HCT116 (cell line): ENCODE data around the gene SPTBN1. TPM values are rescaled to one million over a fixed set of nuclear protein-coding genes. Genes with fewer than 3 reads are reported as not detected.

Experiments
- ATAC-seq: fragments of 200-7000 bp; cut with Tn5 transposase; 2 replicates; pipeline ENCODE4 v1.9.1; 2020; ENCODE audit warnings: mild to moderate bottlenecking, moderate library complexity
- BruUV-seq: library from RNA; stranded (reverse); fragments of 400-500 nt; replicated peaks from 2 replicates; lab custom pipeline; 2021; lab: Mats Ljungman, UMichigan
- CTCF ChIA-PET: fragments of 300-600 bp; sonication (Branson Sonifier 250); formaldehyde crosslinking; loops from one replicate; lab custom pipeline; 2021; ENCODE audit warnings: antibody characterized with exemption; lab: Charles Lee
- POLR2A ChIA-PET: fragments of 300-600, 350-600 bp; sonication (Branson Sonifier 250); formaldehyde crosslinking; loops from one replicate; lab custom pipeline; 2021; ENCODE audit warnings: antibody characterized with exemption; lab: Charles Lee
- RAD21 ChIA-PET, 2 experiments: fragments of 300-600 bp; sonication (Branson Sonifier 250); formaldehyde crosslinking; loops; one replicate each; lab custom pipeline; 2023; ENCODE audit warnings: low total read pairs in 2 of 2; ENCODE audit not compliant: uncharacterized antibody in 2 of 2, unreplicated experiment in 2 of 2, low non-redundant PET in 1 of 2; lab: Charles Lee
- DNase-seq: peaks from one replicate; pipeline ENCODE4 v3.0.0-alpha.2; 2010; ENCODE audit warnings: low read depth, low spot score
- H2AFZ ChIP-seq: fragments of 200-600 bp; shearing (Covaris generic), sonication (generic); 2 replicates; pipeline ENCODE4 v1.6.1; 2017; ENCODE audit warnings: low read depth, mixed run types, mixed read lengths, antibody characterized with exemption, low read length; ENCODE audit not compliant: poor library complexity, severe bottlenecking
- H3K27ac ChIP-seq: 2 replicates; pipeline ENCODE4 v1.5.1; 2012; ENCODE audit warnings: low read depth, low read length
- H3K27me3 ChIP-seq: fragments of 200-600 bp; sonication (generic); 2 replicates; pipeline ENCODE4 v1.6.1; 2016; ENCODE audit warnings: mixed run types, low read length, mixed read lengths; ENCODE audit not compliant: insufficient read depth
- H3K36me3 ChIP-seq, 2 experiments: fragments of 200-500 bp in 1 of 2; fragments of 200-600 bp in 1 of 2; sonication (Bioruptor generic) in 1 of 2; sonication (generic) in 1 of 2; 2 replicates each; pipeline versions ENCODE4 v1.5.1 to v1.6.1; 2014 to 2016; ENCODE audit warnings: low read length in 2 of 2, inconsistent platforms in 1 of 2, mixed read lengths in 1 of 2, mixed run types in 1 of 2; ENCODE audit not compliant: insufficient read depth in 2 of 2, control insufficient read depth in 1 of 2
- H3K4me1 ChIP-seq, 2 experiments: fragments of 200-600 bp in 1 of 2; sonication (generic) in 1 of 2; 2 replicates each; pipeline versions ENCODE4 v1.5.1 to v1.6.1; 2012 to 2017; ENCODE audit warnings: low read length in 2 of 2, inconsistent platforms in 1 of 2, mild to moderate bottlenecking in 1 of 2, mixed read lengths in 1 of 2, mixed run types in 1 of 2, moderate library complexity in 1 of 2; ENCODE audit not compliant: insufficient read depth in 2 of 2, control insufficient read depth in 1 of 2
- H3K4me2 ChIP-seq: fragments of 200-600 bp; sonication (generic); 2 replicates; pipeline ENCODE4 v1.6.1; 2017; ENCODE audit warnings: mixed run types, low read length, mixed read lengths
- H3K4me3 ChIP-seq, 2 experiments: fragments of 200-600 bp in 1 of 2; sonication (generic) in 1 of 2; replicated peaks in 1 of 2; 2 replicates each; pipeline ENCODE4 v1.5.1; 2011 to 2016; ENCODE audit warnings: low read length in 2 of 2, control low read depth in 1 of 2, low read depth in 1 of 2, mild to moderate bottlenecking in 1 of 2, mixed read lengths in 1 of 2, mixed run types in 1 of 2
- H3K79me2 ChIP-seq: fragments of 200-600 bp; sonication (generic); 2 replicates; pipeline ENCODE4 v1.6.1; 2017; ENCODE audit warnings: mild to moderate bottlenecking, mixed run types, low read length, moderate library complexity, mixed read lengths; ENCODE audit not compliant: insufficient read depth
- H3K9ac ChIP-seq: fragments of 200-600 bp; sonication (generic); 2 replicates; pipeline ENCODE4 v1.6.1; 2016; ENCODE audit warnings: low read length, mixed read lengths
- H3K9me2 ChIP-seq: fragments of 200-600 bp; sonication (generic), shearing (Covaris generic); 2 replicates; pipeline ENCODE4 v1.6.1; 2017; ENCODE audit warnings: mixed run types, mild to moderate bottlenecking, moderate library complexity; ENCODE audit not compliant: insufficient read depth
- H3K9me3 ChIP-seq, 2 experiments: fragments of 200-500 bp in 1 of 2; fragments of 200-600 bp in 1 of 2; sonication (Bioruptor generic) in 1 of 2; sonication (generic) in 1 of 2; 2 replicates each; pipeline ENCODE4 v1.6.1; 2014 to 2017; ENCODE audit warnings: low read length in 2 of 2, mixed read lengths in 2 of 2, inconsistent platforms in 1 of 2, low read depth in 1 of 2, mild to moderate bottlenecking in 1 of 2, mixed run types in 1 of 2, moderate library complexity in 1 of 2; ENCODE audit not compliant: control insufficient read depth in 1 of 2, insufficient read depth in 1 of 2
- H4K20me1 ChIP-seq: fragments of 200-600 bp; sonication (generic), shearing (Covaris generic); 2 replicates; pipeline ENCODE4 v1.6.1; 2017; ENCODE audit warnings: mixed run types, mild to moderate bottlenecking, moderate library complexity; ENCODE audit not compliant: insufficient read depth
- ATF3 ChIP-seq: IDR thresholded peaks from 2 replicates; pipeline ENCODE4 v1.6.1; 2012
- CBX3 ChIP-seq: IDR thresholded peaks from 2 replicates; pipeline ENCODE4 v1.6.1; 2012; ENCODE audit warnings: low read depth
- CTCF ChIP-seq, 3 experiments: fragments of 200-600 bp in 1 of 3; sonication (generic) in 1 of 3; IDR thresholded peaks in 2 of 3; conservative IDR thresholded peaks in 1 of 3; 2 replicates each; pipeline ENCODE4 v1.5.1; 2012 to 2017; ENCODE audit warnings: low read depth in 2 of 3, low read length in 2 of 3, antibody characterized with exemption in 1 of 3, borderline replicate concordance in 1 of 3, control low read depth in 1 of 3, mild to moderate bottlenecking in 1 of 3, mixed read lengths in 1 of 3, mixed run types in 1 of 3, moderate library complexity in 1 of 3; ENCODE audit not compliant: insufficient read depth in 1 of 3
- EGR1 ChIP-seq: IDR thresholded peaks from 2 replicates; pipeline ENCODE4 v1.6.1; 2012; ENCODE audit warnings: low read depth
- ELF1 ChIP-seq: IDR thresholded peaks from 2 replicates; pipeline ENCODE4 v1.6.1; 2012; ENCODE audit warnings: low read depth, borderline replicate concordance
- FOSL1 ChIP-seq: IDR thresholded peaks from 2 replicates; pipeline ENCODE4 v1.6.1; 2012; ENCODE audit warnings: low read depth
- JUND ChIP-seq: IDR thresholded peaks from 2 replicates; pipeline ENCODE4 v1.6.1; 2012
- MAX ChIP-seq: IDR thresholded peaks from 2 replicates; pipeline ENCODE4 v1.6.1; 2012
- POLR2A ChIP-seq: IDR thresholded peaks from 2 replicates; pipeline ENCODE4 v1.7.0; 2011; ENCODE audit warnings: borderline replicate concordance; ENCODE audit not compliant: insufficient read depth, insufficient read length; ENCODE audit errors: extremely low read depth
- POLR2AphosphoS5 ChIP-seq: IDR thresholded peaks from 2 replicates; pipeline ENCODE4 v1.6.1; 2011; ENCODE audit warnings: mild to moderate bottlenecking, low read depth, low read length, moderate library complexity
- RAD21 ChIP-seq: IDR thresholded peaks from 2 replicates; pipeline ENCODE4 v1.6.1; 2012; ENCODE audit warnings: low read depth, mild to moderate bottlenecking
- REST ChIP-seq: IDR thresholded peaks from 2 replicates; pipeline ENCODE4 v1.6.1; 2012; ENCODE audit warnings: low read depth
- SIN3A ChIP-seq: IDR thresholded peaks from 2 replicates; pipeline ENCODE4 v1.6.1; 2012; ENCODE audit warnings: low read depth
- SP1 ChIP-seq: IDR thresholded peaks from 2 replicates; pipeline ENCODE4 v1.6.1; 2012; ENCODE audit warnings: low read depth
- SRF ChIP-seq: IDR thresholded peaks from 2 replicates; pipeline ENCODE4 v1.6.1; 2012; ENCODE audit warnings: low read depth
- TCF7L2 ChIP-seq: IDR thresholded peaks from 2 replicates; pipeline ENCODE4 v1.7.0; 2011; ENCODE audit warnings: borderline replicate concordance, inconsistent platforms; ENCODE audit not compliant: insufficient read depth, insufficient read length; ENCODE audit errors: extremely low read depth
- YY1 ChIP-seq: IDR thresholded peaks from 2 replicates; pipeline ENCODE4 v1.6.1; 2011; ENCODE audit warnings: low read length, low read depth, moderate library complexity, mild to moderate bottlenecking; ENCODE audit not compliant: insufficient replicate concordance; ENCODE audit errors: extremely low read depth
- ZFX ChIP-seq: fragments of 450-650 bp; IDR thresholded peaks from 2 replicates; pipeline ENCODE4 v1.6.1; 2017
- intact Hi-C: fragments of 100-400 bp; cut with micrococcal nuclease; formaldehyde crosslinking; loops from 2 replicates; pipeline ENCODE4 v1.10.0; 2022
- total RNA-seq: library from RNA; stranded (reverse); gene quantifications from one replicate; pipeline ENCODE4 v1.2.1, GENCODE V29; 2021; ENCODE audit not compliant: unreplicated experiment

Gene SPTBN1
- total RNA-seq, 1 experiment from 2014 or later: 84.4 TPM

- Histone ChIP-seq H3K9me2 (no peaks in the 10 kb centered on the region), H3K4me3 (no peak overlapping the region), H3K36me3 (peaks cover 11 to 14% of the 10 kb centered on the region in 2 experiments; a peak in 3 of 4 replicates), H3K9me3 (no peaks in the 10 kb centered on the region), H4K20me1 (0 out of 2 replicates have a peak, but pooled peaks cover 3% of the 10 kb centered on the region), H3K9ac (no peak overlapping the region), H3K4me1 (no peaks in the 10 kb centered on the region), H3K27ac (no peak overlapping the region), H3K79me2 (no peaks in the 10 kb centered on the region), H3K27me3 (no peaks in the 10 kb centered on the region), H2AFZ (no peak overlapping the region), H3K4me2 (no peak overlapping the region)
- no TSS peak for BruUV-seq
- CTCF ChIA-PET: no interaction called here
- no peak for ATAC-seq
- intact Hi-C loops: no loop called here
- RAD21 ChIA-PET: no interaction called here
- POLR2A ChIA-PET: no interaction called here
- DNase-seq: no peak
- no peak for TF ChIP-seq REST
- TF ChIP-seq ELF1: no peak
- no peak for TF ChIP-seq CTCF (IDR thresholded peaks at IDR 0.05 in 2 of 3, conservative IDR thresholded peaks at IDR 0.05 in 1 of 3; ENCODE audit: borderline replicate concordance in 1 of 3, insufficient read depth in 1 of 3, low read depth in 2 of 3, low read length in 2 of 3)
- TF ChIP-seq YY1: no peak
- TF ChIP-seq POLR2AphosphoS5: no peak
- TF ChIP-seq SIN3A: no peak
- no peak for TF ChIP-seq SP1
- TF ChIP-seq RAD21: no peak
- TF ChIP-seq FOSL1: no peak
- TF ChIP-seq EGR1: no peak
- TF ChIP-seq ZFX: no peak
- no peak for TF ChIP-seq TCF7L2
- no peak for TF ChIP-seq POLR2A
- TF ChIP-seq ATF3: no peak
- no peak for TF ChIP-seq JUND
- TF ChIP-seq MAX: no peak
- TF ChIP-seq CBX3: no peak
- no peak for TF ChIP-seq SRF
- TF ChIP-seq, all 23 proteins: peak for 0
Measured at GRCh38 chr2:54639609-54640008, 183.5 kb downstream of the SPTBN1 start.
